ENCODE data around the gene TBR1. TPM values are rescaled to one million over a fixed set of nuclear protein-coding genes. Genes with fewer than 3 reads are reported as not detected.

TBR1 gene
- total and polyA plus RNA-seq, 2 of the 4 experiments (the other 2 are of a cell fraction), result not detected

DNA sequence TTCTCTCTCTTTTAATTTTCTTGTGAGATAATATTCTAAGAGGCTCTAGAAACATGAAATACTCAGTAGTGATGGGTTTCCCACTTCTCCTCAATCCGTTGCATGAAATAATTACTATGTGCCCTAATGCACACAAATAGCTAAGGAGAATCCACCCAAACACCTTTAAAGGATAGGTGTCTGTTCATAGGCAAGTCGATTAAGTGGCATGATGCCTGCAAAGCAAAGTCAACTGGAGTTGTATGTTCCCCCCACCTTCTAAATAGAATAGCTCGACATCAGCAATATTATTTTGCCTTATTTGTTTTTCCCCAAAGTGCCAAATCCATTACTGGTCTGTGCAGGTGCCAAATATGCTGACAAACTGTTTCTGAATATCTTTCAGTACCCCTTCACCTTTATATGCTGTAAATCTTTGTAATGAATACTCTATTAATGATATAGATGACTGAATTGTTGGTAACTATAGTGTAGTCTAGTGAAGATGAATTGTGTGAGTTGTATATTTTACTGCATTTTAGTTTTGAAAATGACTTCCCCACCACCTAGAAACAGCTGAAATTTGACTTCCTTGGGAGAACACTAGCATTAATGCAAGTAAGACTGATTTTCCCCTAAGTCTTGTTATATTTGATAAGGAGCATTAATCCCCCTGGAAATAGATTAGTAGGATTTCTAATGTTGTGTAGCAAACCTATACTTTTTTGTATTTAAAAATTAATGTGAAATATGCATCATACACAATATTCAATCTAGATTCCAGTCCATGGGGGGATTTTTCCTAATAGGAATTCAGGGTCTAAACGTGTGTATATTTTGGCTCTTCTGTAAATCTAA is 9.0 kb downstream of the TBR1 start:
- no peak overlapping the region for H2AFZ ChIP-seq (replicated peaks; ENCODE audit: low read length, poor library complexity)
- no peaks in the 10 kb centered on the region; the same call in 1 of the 2 replicates for H3K4me1 ChIP-seq (ENCODE audit: control insufficient read depth, insufficient read depth, low read length)
- no peak overlapping the region for H2BK5ac ChIP-seq (ENCODE audit: low read depth, low read length, poor library complexity, severe bottlenecking)
- no CpG with 5 or more reads among the region's 4 CpGs for WGBS, 2 experiments (ENCODE audit: extremely low coverage in 2 of 2, insufficient read length in 1 of 2)
- H4K91ac ChIP-seq (ENCODE audit: insufficient read depth, low read depth, low read length), result no peak overlapping the region
- intact Hi-C loops (cut with micrococcal nuclease), result loop anchor here (5.0 to 10.0 kb wide), 2 partner anchors 522 to 700 kb away; no protein-coding TSS in a partner anchor
- H4K8ac ChIP-seq (ENCODE audit: low read depth in 2 of 2, low read length in 2 of 2), result no peak overlapping the region
- no peak overlapping the region for H2BK20ac ChIP-seq (ENCODE audit: low read depth, low read length)
- H3K4me3 ChIP-seq (ENCODE audit: insufficient read depth, low read depth, low read length), result no peak overlapping the region
- H4K5ac ChIP-seq (ENCODE audit: low read depth, low read length), result no peak overlapping the region
- no peak overlapping the region for H3K27ac ChIP-seq (ENCODE audit: insufficient read depth, low read length)
- H2BK15ac ChIP-seq (ENCODE audit: low read depth, low read length), result no peak overlapping the region
- 0 out of 2 replicates have a peak, but pooled peaks cover 4% of the 10 kb centered on the region for H4K20me1 ChIP-seq (ENCODE audit: insufficient read depth, low read length)
- DNase-seq, result no peak
- H3K56ac ChIP-seq (ENCODE audit: extremely low read depth, insufficient read depth, low read length), result no peak overlapping the region
- H3K23ac ChIP-seq (ENCODE audit: low read depth, low read length), result no peak overlapping the region
- dilution Hi-C loops (cut with HindIII; ENCODE audit: low sequenced_read_pairs, unreplicated experiment), result no loop called here
- no peak overlapping the region for H3K18ac ChIP-seq (ENCODE audit: low read depth, low read length)
- H3K9me1 ChIP-seq (ENCODE audit: insufficient read depth, low read length), result no peaks in the 10 kb centered on the region
- H2AK5ac ChIP-seq (ENCODE audit: low read depth, low read length), result no peak overlapping the region
- ATAC-seq (ENCODE audit: low read depth), result no peak
- H3K79me1 ChIP-seq (ENCODE audit: low read depth in 1 of 2, low read length in 2 of 2), result no peaks in the 10 kb centered on the region
- in situ Hi-C loops (cut with MboI; ENCODE audit: low sequenced_read_pairs), result no loop called here
- CTCF ChIA-PET, result no interaction called here
- H3K9me3 ChIP-seq (ENCODE audit: control insufficient read depth, insufficient read depth, low read length), result peaks cover 22% of the 10 kb centered on the region
- BruUV-seq (replicated peaks), result no TSS peak
- H2AK9ac ChIP-seq (replicated peaks; ENCODE audit: low read depth, low read length, poor library complexity), result no peak overlapping the region
- POLR2A ChIA-PET (ENCODE audit: unreplicated experiment), result no interaction called here
- no peak overlapping the region for H3K4me2 ChIP-seq (ENCODE audit: low read depth, low read length)
- H3K27me3 ChIP-seq (ENCODE audit: control insufficient read depth, insufficient read depth, low read length), result peaks cover 84% of the 10 kb centered on the region
- no peaks in the 10 kb centered on the region for H3K36me3 ChIP-seq (ENCODE audit: control insufficient read depth, insufficient read depth, low read length)
- H3K9ac ChIP-seq (ENCODE audit: low read depth, low read length), result no peak overlapping the region
- no peak overlapping the region for H2BK120ac ChIP-seq (ENCODE audit: low read depth, low read length)
- no peak overlapping the region for H3K14ac ChIP-seq (replicated peaks; ENCODE audit: low read depth, low read length)
- no peak overlapping the region for H3K4ac ChIP-seq (ENCODE audit: low read depth, low read length)
- TF ChIP-seq BHLHE40 (IDR thresholded peaks at IDR 0.05; ENCODE audit: low read depth, low read length) (no peak), SMC3 (IDR thresholded peaks at IDR 0.05; ENCODE audit: low read depth, low read length) (no peak), MAFK (IDR thresholded peaks at IDR 0.05; ENCODE audit: low read depth, low read length) (no peak), CHD1 (IDR thresholded peaks at IDR 0.05; ENCODE audit: low read depth, low read length) (no peak), POLR2A (IDR thresholded peaks at IDR 0.05; ENCODE audit: low read depth, low read length) (no peak), MXI1 (IDR thresholded peaks at IDR 0.05; ENCODE audit: borderline replicate concordance, low read depth, low read length) (no peak), RAD21 (IDR thresholded peaks at IDR 0.05; ENCODE audit: low read length) (no peak), CEBPB (IDR thresholded peaks at IDR 0.05; ENCODE audit: low read depth, low read length) (no peak), RFX5 (IDR thresholded peaks at IDR 0.05; ENCODE audit: low read depth, low read length) (no peak), FOS (IDR thresholded peaks at IDR 0.05; ENCODE audit: low read depth, low read length) (no peak), RCOR1 (IDR thresholded peaks at IDR 0.05; ENCODE audit: insufficient replicate concordance, low read length) (no peak), NFE2L2 (IDR thresholded peaks at IDR 0.05; ENCODE audit: low read depth, low read length) (no peak), MAZ (IDR thresholded peaks at IDR 0.05; ENCODE audit: borderline replicate concordance, low read depth, low read length) (no peak)
- TF ChIP-seq, protein P1, sequence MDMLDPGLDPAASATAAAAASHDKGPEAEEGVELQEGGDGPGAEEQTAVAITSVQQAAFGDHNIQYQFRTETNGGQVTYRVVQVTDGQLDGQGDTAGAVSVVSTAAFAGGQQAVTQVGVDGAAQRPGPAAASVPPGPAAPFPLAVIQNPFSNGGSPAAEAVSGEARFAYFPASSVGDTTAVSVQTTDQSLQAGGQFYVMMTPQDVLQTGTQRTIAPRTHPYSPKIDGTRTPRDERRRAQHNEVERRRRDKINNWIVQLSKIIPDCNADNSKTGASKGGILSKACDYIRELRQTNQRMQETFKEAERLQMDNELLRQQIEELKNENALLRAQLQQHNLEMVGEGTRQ (IDR thresholded peaks at IDR 0.05; ENCODE audit: low read depth, low read length), result no peak
- TF ChIP-seq, protein P2, sequence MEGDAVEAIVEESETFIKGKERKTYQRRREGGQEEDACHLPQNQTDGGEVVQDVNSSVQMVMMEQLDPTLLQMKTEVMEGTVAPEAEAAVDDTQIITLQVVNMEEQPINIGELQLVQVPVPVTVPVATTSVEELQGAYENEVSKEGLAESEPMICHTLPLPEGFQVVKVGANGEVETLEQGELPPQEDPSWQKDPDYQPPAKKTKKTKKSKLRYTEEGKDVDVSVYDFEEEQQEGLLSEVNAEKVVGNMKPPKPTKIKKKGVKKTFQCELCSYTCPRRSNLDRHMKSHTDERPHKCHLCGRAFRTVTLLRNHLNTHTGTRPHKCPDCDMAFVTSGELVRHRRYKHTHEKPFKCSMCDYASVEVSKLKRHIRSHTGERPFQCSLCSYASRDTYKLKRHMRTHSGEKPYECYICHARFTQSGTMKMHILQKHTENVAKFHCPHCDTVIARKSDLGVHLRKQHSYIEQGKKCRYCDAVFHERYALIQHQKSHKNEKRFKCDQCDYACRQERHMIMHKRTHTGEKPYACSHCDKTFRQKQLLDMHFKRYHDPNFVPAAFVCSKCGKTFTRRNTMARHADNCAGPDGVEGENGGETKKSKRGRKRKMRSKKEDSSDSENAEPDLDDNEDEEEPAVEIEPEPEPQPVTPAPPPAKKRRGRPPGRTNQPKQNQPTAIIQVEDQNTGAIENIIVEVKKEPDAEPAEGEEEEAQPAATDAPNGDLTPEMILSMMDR (conservative IDR thresholded peaks at IDR 0.05; ENCODE audit: low read depth, low read length), result no peak
